Smooth muscle cell (in vitro differentiated cells): ENCODE data around the gene MED13. TPM values are rescaled to one million over a fixed set of nuclear protein-coding genes. Genes with fewer than 3 reads are reported as not detected.

Experiments
- DNase-seq: peaks from one replicate; lab custom pipeline; 2025; ENCODE audit not compliant: unreplicated experiment; lab: John Stamatoyannopoulos, UW
- H2AFZ ChIP-seq: fragments of 200-600 bp; sonication (generic); 2 replicates; pipeline ENCODE4 v1.6.0; 2016; ENCODE audit warnings: antibody characterized with exemption, low read depth, mild to moderate bottlenecking
- H3F3A ChIP-seq: fragments of 200-600 bp; sonication (generic); 2 replicates; pipeline ENCODE4 v1.6.0; 2017; ENCODE audit warnings: antibody characterized with exemption, low read depth
- H3K27ac ChIP-seq: fragments of 200-600 bp; sonication (generic); 2 replicates; pipeline ENCODE4 v1.5.1; 2016; ENCODE audit warnings: low read depth, mild to moderate bottlenecking
- H3K27me3 ChIP-seq: fragments of 200-600 bp; sonication (generic); 2 replicates; pipeline ENCODE4 v1.6.1; 2016; ENCODE audit warnings: low read depth, mild to moderate bottlenecking
- H3K36me3 ChIP-seq: fragments of 200-600 bp; sonication (generic); 2 replicates; pipeline ENCODE4 v1.5.1; 2016; ENCODE audit warnings: low read depth
- H3K4me1 ChIP-seq: fragments of 200-600 bp; sonication (generic); 2 replicates; pipeline ENCODE4 v1.5.1; 2016; ENCODE audit warnings: low read depth
- H3K4me2 ChIP-seq: fragments of 200-600 bp; sonication (generic); 2 replicates; pipeline ENCODE4 v1.6.0; 2016; ENCODE audit warnings: mild to moderate bottlenecking
- H3K4me3 ChIP-seq: fragments of 200-600 bp; sonication (generic); 2 replicates; pipeline ENCODE4 v1.5.1; 2016; ENCODE audit warnings: mild to moderate bottlenecking
- H3K79me2 ChIP-seq: fragments of 200-600 bp; sonication (generic); 2 replicates; pipeline ENCODE4 v1.6.0; 2016; ENCODE audit warnings: low read depth, mild to moderate bottlenecking
- H3K9ac ChIP-seq: fragments of 200-600 bp; sonication (generic); 2 replicates; pipeline ENCODE4 v1.6.0; 2016; ENCODE audit warnings: low read depth
- H3K9me3 ChIP-seq: fragments of 200-600 bp; sonication (generic); replicated peaks from 2 replicates; pipeline ENCODE4 v1.5.1; 2016; ENCODE audit warnings: low read depth
- H4K20me1 ChIP-seq: fragments of 200-600 bp; sonication (generic); 2 replicates; pipeline ENCODE4 v1.6.0; 2016; ENCODE audit warnings: low read depth
- CTCF ChIP-seq: fragments of 200-600 bp; sonication (generic); IDR thresholded peaks from 2 replicates; pipeline ENCODE4 v1.5.1; 2017; ENCODE audit warnings: borderline replicate concordance, mild to moderate bottlenecking, antibody characterized with exemption; ENCODE audit not compliant: insufficient read depth, poor library complexity, severe bottlenecking
- WGBS: methylation state at CpG from one replicate; pipeline ENCODE4 v1.1.7; 2016; ENCODE audit warnings: low lambda C conversion rate; 5-methylcytosine and 5-hydroxymethylcytosine counted together
- polyA plus RNA-seq: library from polyadenylated mRNA; unstranded; fragments of >200 nt; fragmentation: Nextera tagmentation; extraction: Ambion mirVana; gene quantifications from 2 replicates; pipeline ENCODE4 v1.2.1, GENCODE V29; 2016
- total RNA-seq: library from RNA; depleted of rRNA; stranded (reverse); fragments of >200 nt; gene quantifications from 2 replicates; pipeline ENCODE4 v1.2.3, GENCODE V29; 2014

The MED13 gene
- total and polyA plus RNA-seq, 2 experiments from 2014 or later, result 3.2 to 50.0 TPM

- Histone ChIP-seq H2AFZ (no peak overlapping the region), H3K27ac (no peak overlapping the region), H3K9ac (no peak overlapping the region), H4K20me1 (peaks cover 98% of the 10 kb centered on the region), H3F3A (no peaks in the 10 kb centered on the region), H3K4me2 (no peak overlapping the region), H3K9me3 (no peaks in the 10 kb centered on the region), H3K4me3 (no peak overlapping the region), H3K79me2 (peaks cover 99% of the 10 kb centered on the region), H3K36me3 (peaks cover 4% of the 10 kb centered on the region), H3K4me1 (no peaks in the 10 kb centered on the region), H3K27me3 (no peaks in the 10 kb centered on the region)
- no peak for DNase-seq
- TF ChIP-seq CTCF, result no peak
- WGBS, result 98% methylated on average over 2 of the region's 2 CpGs
These were observed 21.9 kb downstream of the MED13 start for GRCh38 chr17:62043140-62043539.

- TF ChIP-seq CTCF, result no peak
- Histone ChIP-seq H4K20me1 (peaks cover 96% of the 10 kb centered on the region), H3K79me2 (peaks cover 98% of the 10 kb centered on the region), H3K4me3 (no peak overlapping the region), H3F3A (peaks cover 3% of the 10 kb centered on the region), H3K9ac (no peak overlapping the region), H3K27me3 (no peaks in the 10 kb centered on the region), H3K4me2 (no peak overlapping the region), H3K4me1 (no peaks in the 10 kb centered on the region), H2AFZ (no peak overlapping the region), H3K9me3 (no peaks in the 10 kb centered on the region), H3K27ac (no peak overlapping the region), H3K36me3 (peaks cover 10% of the 10 kb centered on the region)
- 93% methylated on average over 1 of the region's 1 CpG for WGBS
- no peak for DNase-seq
These were observed 26.8 kb downstream of the MED13 start for GRCh38 chr17:62038248-62038647.

- H3F3A ChIP-seq, result peaks cover 3% of the 10 kb centered on the region
- H3K4me3 ChIP-seq, result no peak overlapping the region
- H3K27me3 ChIP-seq, result no peaks in the 10 kb centered on the region
- no peaks in the 10 kb centered on the region for H3K9me3 ChIP-seq
- peaks cover 33% of the 10 kb centered on the region for H3K36me3 ChIP-seq
- H3K27ac ChIP-seq, result no peak overlapping the region
- H3K79me2 ChIP-seq, result peaks cover 86% of the 10 kb centered on the region
- H4K20me1 ChIP-seq, result peaks cover 71% of the 10 kb centered on the region
- H3K4me1 ChIP-seq, result no peaks in the 10 kb centered on the region
- DNase-seq, result no peak
- no peak overlapping the region for H3K9ac ChIP-seq
- H3K4me2 ChIP-seq, result no peak overlapping the region
- no peak for TF ChIP-seq CTCF
- H2AFZ ChIP-seq, result no peak overlapping the region
These were observed 31.8 kb downstream of the MED13 start for GRCh38 chr17:62033317-62033716.

- no peak for TF ChIP-seq CTCF
- H3K27me3 ChIP-seq, result no peaks in the 10 kb centered on the region
- peaks cover 84% of the 10 kb centered on the region for H3K79me2 ChIP-seq
- no peak overlapping the region for H3K27ac ChIP-seq
- no peaks in the 10 kb centered on the region for H3K9me3 ChIP-seq
- no peaks in the 10 kb centered on the region for H3K4me1 ChIP-seq
- no peak overlapping the region for H2AFZ ChIP-seq
- H3K36me3 ChIP-seq, result peaks cover 33% of the 10 kb centered on the region
- peaks cover 71% of the 10 kb centered on the region for H4K20me1 ChIP-seq
- no peak overlapping the region for H3K9ac ChIP-seq
- H3F3A ChIP-seq, result peaks cover 3% of the 10 kb centered on the region
- H3K4me2 ChIP-seq, result no peak overlapping the region
- H3K4me3 ChIP-seq, result no peak overlapping the region
- WGBS, result 95% methylated on average over 2 of the region's 2 CpGs
- DNase-seq, result no peak
These were observed 32.6 kb downstream of the MED13 start for GRCh38 chr17:62032480-62032879.
